Right lobe of liver (tissue), 6 donors: Measurements from ENCODE around the gene MAPRE2. TPM values are rescaled to one million over a fixed set of nuclear protein-coding genes. Genes with fewer than 3 reads are reported as not detected.
A peak's percentile ranks its signal among the peaks of the same experiment; 100 is the strongest.

Experiments
- ATAC-seq, 4 donors: fragments of 200-7000 bp; cut with Tn5 transposase; one replicate each; pipeline ENCODE4 v1.9.1; 2020; ENCODE audit warnings: mild to moderate bottlenecking in 4 of 4, moderate library complexity in 4 of 4
- DNase-seq, 3 donors: peaks; one replicate each; pipeline ENCODE4 v3.0.0-alpha.2; 2020
- H3K27ac ChIP-seq, 3 donors: fragments of 200-600 bp; one replicate each; pipeline ENCODE4 v1.8.0; 2022
- H3K27me3 ChIP-seq, 2 donors: fragments of 200-600 bp; one replicate each; pipeline ENCODE4 v1.8.0; 2022
- H3K36me3 ChIP-seq, 4 donors: fragments of 200-600 bp; sonication (generic) in 1 of 4; one replicate each; pipeline versions ENCODE4 v1.5.1 to v1.8.0; 2017 to 2022; ENCODE audit warnings: control low read depth in 1 of 4
- H3K4me1 ChIP-seq, 4 donors: fragments of 200-600 bp; sonication (generic) in 1 of 4; one replicate each; pipeline versions ENCODE4 v1.5.1 to v1.8.0; 2017 to 2022; ENCODE audit warnings: control low read depth in 1 of 4
- H3K4me3 ChIP-seq, 3 donors: fragments of 200-600 bp; one replicate each; pipeline ENCODE4 v1.8.0; 2022
- H3K9me3 ChIP-seq, 4 donors: fragments of 200-600 bp; sonication (generic) in 1 of 4; one replicate each; pipeline versions ENCODE4 v1.5.1 to v1.8.0; 2017 to 2022; ENCODE audit warnings: control low read depth in 1 of 4
- CTCF ChIP-seq, 4 donors: fragments of 200-600 bp in 3 of 4; fragments of 450-650 bp in 1 of 4; IDR thresholded peaks; one replicate each; pipeline versions ENCODE4 v1.5.1 to v1.8.0; 2016 to 2022; ENCODE audit warnings: antibody characterized with exemption in 4 of 4, mild to moderate bottlenecking in 2 of 4
- POLR2A ChIP-seq: fragments of 450-650 bp; IDR thresholded peaks from one replicate; pipeline ENCODE4 v1.6.1; 2017; ENCODE audit warnings: antibody characterized with exemption, mild to moderate bottlenecking
- WGBS: methylation state at CpG from one replicate; pipeline ENCODE4 v1.1.6; 2018; ENCODE audit warnings: low coverage, low lambda C conversion rate; ENCODE audit not compliant: insufficient coverage; ENCODE audit errors: missing lambda C conversion rate; 5-methylcytosine and 5-hydroxymethylcytosine counted together
- intact Hi-C, 2 donors: fragments of 100-400 bp; cut with DNase I; formaldehyde crosslinking; loops; one replicate each; pipeline versions ENCODE4 v1.11.2 to v1.14.1; 2022
- total RNA-seq, 6 experiments: library from RNA; depleted of rRNA in 2 of 6; stranded (reverse); fragments of >200 nt in 2 of 6; fragmentation: NEBNext Ultra II Directional in 3 of 6; extraction: Animal tissue kit (Norgen Biotek cat#: 25700) in 3 of 6; gene quantifications; one replicate each; pipeline versions ENCODE4 v1.1.0 to v1.2.4, GENCODE V29; 2016 to 2023
- donor health status: DM: no; HTN: yes; CAD: no.
- donor health status: DM: no; HTN: no; CAD: no.
- donor health status: DM: no; HTN: no; CAD: no.
- donor health status: DM: no; HTN: yes; CAD: no.
- donor health status: DM: no; HTN: yes; CAD: no.

Gene MAPRE2
- total RNA-seq, 6 experiments from 2014 or later: 17.0 to 25.9 (median 21.5) TPM

GRCh38 chr18:35042389-35043071 is 1.3 kb downstream of the MAPRE2 start:
- H3K9me3 ChIP-seq: no peaks in the 10 kb centered on the region
- ATAC-seq (peak in 3 of 4 donors; percentile 2 to 9 (median 3)), DNase-seq (no peak)
- H3K27me3 ChIP-seq: no peaks in the 10 kb centered on the region
- 25% methylated on average over 5 of the region's 5 CpGs for WGBS
- intact Hi-C loops: no loop called here
- TF ChIP-seq CTCF (IDR thresholded peaks at IDR 0.05): no peak
- no peak for TF ChIP-seq POLR2A
- peaks cover 0 to 12% (median 5%) of the 10 kb centered on the region in 4 donors for H3K4me1 ChIP-seq
- H3K4me3 ChIP-seq: peak overlapping the region; percentile 66 to 84 (median 77)
- peak overlapping the region; percentile 85 to 95 (median 91) for H3K27ac ChIP-seq
- no peaks in the 10 kb centered on the region for H3K36me3 ChIP-seq

GRCh38 chr18:35043207-35043606 is 2.0 kb downstream of the MAPRE2 start:
- peak overlapping the region; percentile 85 to 95 (median 91) for H3K27ac ChIP-seq
- H3K36me3 ChIP-seq: no peaks in the 10 kb centered on the region
- no peaks in the 10 kb centered on the region for H3K27me3 ChIP-seq
- no peak for ATAC-seq
- TF ChIP-seq CTCF (IDR thresholded peaks at IDR 0.05) (no peak), POLR2A (no peak)
- H3K4me3 ChIP-seq: no peak overlapping the region
- intact Hi-C loops: no loop called here
- peaks cover 0 to 12% (median 5%) of the 10 kb centered on the region in 4 donors for H3K4me1 ChIP-seq
- H3K9me3 ChIP-seq: no peaks in the 10 kb centered on the region
- DNase-seq: no peak
- 43% methylated on average over 5 of the region's 5 CpGs for WGBS

GRCh38 chr18:35045121-35045520 is 3.9 kb downstream of the MAPRE2 start:
- Histone ChIP-seq H3K36me3 (no peaks in the 10 kb centered on the region), H3K27me3 (no peaks in the 10 kb centered on the region), H3K4me1 (peaks cover 0 to 23% (median 8%) of the 10 kb centered on the region in 4 donors), H3K27ac (no peak overlapping the region), H3K9me3 (no peaks in the 10 kb centered on the region), H3K4me3 (no peak overlapping the region)
- no peak for ATAC-seq
- WGBS: 56% methylated on average over 4 of the region's 4 CpGs
- intact Hi-C loops: no loop called here
- TF ChIP-seq CTCF (IDR thresholded peaks at IDR 0.05) (no peak), POLR2A (no peak)
- DNase-seq: no peak

GRCh38 chr18:35045806-35046205 is 4.6 kb downstream of the MAPRE2 start:
- WGBS: 31% methylated on average over 2 of the region's 2 CpGs
- DNase-seq (no peak), ATAC-seq (no peak)
- Histone ChIP-seq H3K27me3 (no peaks in the 10 kb centered on the region), H3K27ac (peak overlapping the region in 1 of 3 donors; percentile 25), H3K4me1 (peaks cover 0 to 30% (median 8%) of the 10 kb centered on the region in 4 donors), H3K4me3 (no peak overlapping the region), H3K9me3 (no peaks in the 10 kb centered on the region), H3K36me3 (no peaks in the 10 kb centered on the region)
- no peak for TF ChIP-seq CTCF (IDR thresholded peaks at IDR 0.05)
- no peak for TF ChIP-seq POLR2A
- intact Hi-C loops: no loop called here
